HG03457 (cell line): ENCODE data around the gene TMTC2.

ENCODE experiments used
- ATAC-seq: cut with Tn5 transposase; IDR thresholded peaks from one replicate; pipeline ENCODE4 v1.9.1; 2021; ENCODE audit warnings: moderate number of reproducible peaks; ENCODE audit not compliant: unreplicated experiment

Gene TMTC2

GRCh38 chr12:82675246-82675645 is 11.5 kb upstream of the TMTC2 start:
- no peak for ATAC-seq

- no peak for ATAC-seq
These were observed 4.4 kb upstream of the TMTC2 start for GRCh38 chr12:82682326-82682725.

GRCh38 chr12:82682851-82683261 is 3.9 kb upstream of the TMTC2 start:
- ATAC-seq, result no peak

- peak; percentile 58 for ATAC-seq
These were observed 927 bp upstream of the TMTC2 start for GRCh38 chr12:82685790-82686167.

- peak; percentile 25 for ATAC-seq
These were observed 610 bp downstream of the TMTC2 start for GRCh38 chr12:82687021-82688011.

- ATAC-seq, result no peak
These were observed 1.4 kb downstream of the TMTC2 start for GRCh38 chr12:82688035-82688501.

GRCh38 chr12:82688596-82688995 is 1.9 kb downstream of the TMTC2 start:
- ATAC-seq, result no peak

GRCh38 chr12:82690006-82690405 is 3.3 kb downstream of the TMTC2 start:
- no peak for ATAC-seq

- ATAC-seq, result no peak
These were observed 4.8 kb downstream of the TMTC2 start for GRCh38 chr12:82691513-82691912.

GRCh38 chr12:82694276-82694675 is 7.6 kb downstream of the TMTC2 start:
- ATAC-seq, result no peak

- ATAC-seq, result no peak
These were observed 8.3 kb downstream of the TMTC2 start for GRCh38 chr12:82694970-82695369.

- ATAC-seq, result no peak
These were observed 8.8 kb downstream of the TMTC2 start for GRCh38 chr12:82695531-82695930.

- no peak for ATAC-seq
These were observed 9.8 kb downstream of the TMTC2 start for GRCh38 chr12:82696543-82696942.

GRCh38 chr12:82698708-82699564 is 12.2 kb downstream of the TMTC2 start:
- no peak for ATAC-seq

GRCh38 chr12:82705774-82706173 is 19.1 kb downstream of the TMTC2 start:
- no peak for ATAC-seq

- ATAC-seq, result no peak
These were observed 21.6 kb downstream of the TMTC2 start for GRCh38 chr12:82708061-82708879.

- no peak for ATAC-seq
These were observed 23.2 kb downstream of the TMTC2 start for GRCh38 chr12:82709794-82710355.

GRCh38 chr12:82710741-82711140 is 24.0 kb downstream of the TMTC2 start:
- no peak for ATAC-seq

- no peak for ATAC-seq
These were observed 27.7 kb downstream of the TMTC2 start for GRCh38 chr12:82714427-82714826.

- no peak for ATAC-seq
These were observed 35.0 kb downstream of the TMTC2 start for GRCh38 chr12:82721726-82722125.
